Aorta (tissue), 5 donors: ENCODE data around the gene SC5D. TPM values are rescaled to one million over a fixed set of nuclear protein-coding genes. Genes with fewer than 3 reads are reported as not detected.

Experiments used
- ATAC-seq: fragments of 200-7000 bp; cut with Tn5 transposase; one replicate; pipeline ENCODE4 v1.9.1; 2022; ENCODE audit warnings: moderate library complexity; ENCODE audit not compliant: low FRiP score
- DNase-seq, 2 donors: peaks; one replicate each; pipeline ENCODE4 v3.0.0-alpha.2; 2020
- H3K27ac ChIP-seq, 2 donors: one replicate each; pipeline ENCODE4 v1.5.1; 2013; ENCODE audit warnings: low read length in 2 of 2, mild to moderate bottlenecking in 2 of 2, moderate library complexity in 2 of 2, control low read depth in 1 of 2, inconsistent platforms in 1 of 2, low read depth in 1 of 2
- H3K27me3 ChIP-seq, 2 donors: one replicate each; pipeline ENCODE4 v1.6.1; 2013; ENCODE audit warnings: control low read depth in 1 of 2, low read length in 1 of 2, mild to moderate bottlenecking in 1 of 2, moderate library complexity in 1 of 2; ENCODE audit not compliant: insufficient read depth in 2 of 2, control insufficient read depth in 1 of 2
- H3K36me3 ChIP-seq, 2 donors: one replicate each; pipeline ENCODE4 v1.6.1; 2013; ENCODE audit warnings: control low read depth in 1 of 2, low read length in 1 of 2, mild to moderate bottlenecking in 1 of 2; ENCODE audit not compliant: insufficient read depth in 2 of 2, control insufficient read depth in 1 of 2
- H3K4me1 ChIP-seq, 2 donors: one replicate each; pipeline ENCODE4 v1.6.1; 2013; ENCODE audit warnings: low read length in 2 of 2, control low read depth in 1 of 2, mild to moderate bottlenecking in 1 of 2, moderate library complexity in 1 of 2; ENCODE audit not compliant: insufficient read depth in 2 of 2, control insufficient read depth in 1 of 2
- H3K4me3 ChIP-seq, 2 donors: one replicate each; pipeline ENCODE4 v1.5.1; 2013; ENCODE audit warnings: low read length in 2 of 2, control low read depth in 1 of 2, mild to moderate bottlenecking in 1 of 2
- H3K9me3 ChIP-seq: one replicate; pipeline ENCODE4 v1.6.1; 2013; ENCODE audit warnings: mild to moderate bottlenecking, low read length; ENCODE audit not compliant: control insufficient read depth
- WGBS, 2 donors: extraction: QIAGEN DNeasy Blood & Tissue Kit; methylation state at CpG; one replicate each; pipeline ENCODE4 v1.1.7; 2013; 5-methylcytosine and 5-hydroxymethylcytosine counted together
- intact Hi-C, 2 donors: fragments of 100-400 bp; cut with DNase I; formaldehyde crosslinking; loops; one replicate each; pipeline versions ENCODE4 v1.14.2 to v1.15.0; 2022
- polyA plus RNA-seq, 2 donors: library from polyadenylated mRNA; stranded (reverse); fragments of 200-250 nt; gene quantifications; one replicate each; pipeline ENCODE4 v1.2.3, GENCODE V29; 2013
- total RNA-seq, 2 donors: library from RNA; stranded (reverse); fragmentation: NEBNext Ultra II Directional; extraction: Animal tissue kit (Norgen Biotek cat#: 25700); gene quantifications; one replicate each; pipeline ENCODE4 v1.2.1, GENCODE V29; 2021
- donor health status: healthy with polysubstance abuse.
- donor health status: Bipolar disorder and iron deficiency.
- donor health status: DM: no; HTN: no; CAD: no.
- donor health status: DM: no; HTN: no; CAD: no.
- donor health status: DM: yes; HTN: yes; CAD: no.

The SC5D gene
- total and polyA plus RNA-seq, 4 donors: 11.2 to 27.3 (median 22.2) TPM

DNA sequence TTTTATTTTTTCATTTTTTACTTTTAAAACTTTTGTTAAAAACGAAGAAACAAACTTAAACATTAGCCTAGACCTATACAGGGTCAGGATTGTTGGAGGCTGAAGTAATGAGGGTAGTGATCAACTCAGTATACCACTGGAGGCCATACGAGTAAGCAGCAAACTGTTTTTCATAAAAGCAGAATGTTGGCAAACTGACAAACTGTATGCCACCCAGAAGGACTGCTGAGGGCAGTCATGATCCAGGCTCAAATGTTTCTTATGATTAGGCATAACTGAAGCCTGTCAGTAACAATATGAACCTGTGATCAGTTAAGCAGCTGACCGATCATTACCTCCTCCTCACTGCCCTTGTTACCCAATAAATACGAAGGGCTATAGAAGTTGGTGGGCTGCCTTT, 10.2 kb upstream of the SC5D start:
- no peaks in the 10 kb centered on the region for H3K27me3 ChIP-seq
- H3K36me3 ChIP-seq: no peaks in the 10 kb centered on the region
- WGBS, 2 donors: 48 to 61% methylated on average over 4 of the region's 4 CpGs
- ATAC-seq (no peak), DNase-seq (no peak)
- H3K4me3 ChIP-seq: no peak overlapping the region
- H3K4me1 ChIP-seq: no peaks in the 10 kb centered on the region
- intact Hi-C loops: no loop called here
- no peak overlapping the region for H3K27ac ChIP-seq
- H3K9me3 ChIP-seq: peaks cover 1% of the 10 kb centered on the region

DNA sequence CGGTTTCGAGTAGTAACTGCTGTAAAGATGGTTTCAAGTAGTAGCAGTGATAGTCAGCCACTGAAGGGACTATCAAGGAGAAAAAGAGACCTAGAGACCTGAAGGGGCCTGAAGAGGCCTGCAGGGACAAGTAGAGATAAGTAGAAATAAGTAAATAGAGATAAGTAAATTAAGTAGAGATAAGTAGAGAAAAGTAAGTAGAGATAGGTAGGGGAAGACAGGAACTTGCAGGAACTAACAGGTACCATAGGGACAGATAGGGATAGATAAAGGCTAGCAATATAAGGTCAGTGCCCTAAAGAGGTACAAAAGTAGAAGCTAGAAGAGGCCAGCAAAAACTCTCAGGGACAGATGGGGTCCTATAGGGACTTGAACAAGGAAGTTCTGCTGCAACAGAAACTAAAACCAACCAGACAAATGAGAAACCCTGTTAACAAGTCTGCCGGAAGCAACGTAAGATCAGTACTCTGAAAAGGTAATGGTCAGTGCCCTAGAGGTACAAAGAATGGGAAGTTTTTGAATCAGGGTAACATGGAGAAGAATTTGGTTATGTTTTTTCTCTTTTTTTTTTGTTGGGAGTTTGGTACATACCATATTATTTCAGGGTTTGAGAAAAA, 9.6 kb upstream of the SC5D start:
- H3K4me1 ChIP-seq: no peaks in the 10 kb centered on the region
- no peaks in the 10 kb centered on the region for H3K36me3 ChIP-seq
- H3K4me3 ChIP-seq: no peak overlapping the region
- ATAC-seq: no peak
- no peaks in the 10 kb centered on the region for H3K27me3 ChIP-seq
- WGBS, 2 donors: 95% methylated on average over 4 of the region's 4 CpGs
- no peak for DNase-seq
- intact Hi-C loops: no loop called here
- no peak overlapping the region for H3K27ac ChIP-seq
- H3K9me3 ChIP-seq: peaks cover 1% of the 10 kb centered on the region

DNA sequence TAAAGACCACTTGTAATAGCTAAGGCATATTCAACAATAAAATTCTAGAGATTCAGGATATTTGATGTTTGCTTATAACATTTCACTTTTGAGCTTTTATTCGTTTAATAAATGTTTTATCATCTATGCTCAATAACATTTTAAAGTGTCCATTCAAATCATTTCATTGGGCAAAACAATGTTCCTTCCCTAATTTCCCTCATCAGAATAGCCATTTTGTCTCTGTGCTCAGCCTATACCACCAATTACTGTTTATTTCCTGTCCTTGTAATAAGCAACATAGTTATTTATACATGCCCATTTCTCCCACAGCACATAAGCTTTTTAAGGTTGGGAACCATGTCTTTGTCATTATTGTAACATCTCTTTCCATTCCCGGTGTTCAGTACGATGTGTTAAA, 1.3 kb upstream of the SC5D start:
- H3K27me3 ChIP-seq: no peaks in the 10 kb centered on the region
- H3K9me3 ChIP-seq: no peaks in the 10 kb centered on the region
- WGBS, 2 donors: 86 to 91% methylated on average over 3 of the region's 3 CpGs
- no peaks in the 10 kb centered on the region for H3K36me3 ChIP-seq
- H3K27ac ChIP-seq: no peak overlapping the region
- intact Hi-C loops: no loop called here
- no peak for DNase-seq
- no peak overlapping the region for H3K4me3 ChIP-seq
- H3K4me1 ChIP-seq: peaks cover 0 to 3% of the 10 kb centered on the region in 2 donors
- no peak for ATAC-seq

DNA sequence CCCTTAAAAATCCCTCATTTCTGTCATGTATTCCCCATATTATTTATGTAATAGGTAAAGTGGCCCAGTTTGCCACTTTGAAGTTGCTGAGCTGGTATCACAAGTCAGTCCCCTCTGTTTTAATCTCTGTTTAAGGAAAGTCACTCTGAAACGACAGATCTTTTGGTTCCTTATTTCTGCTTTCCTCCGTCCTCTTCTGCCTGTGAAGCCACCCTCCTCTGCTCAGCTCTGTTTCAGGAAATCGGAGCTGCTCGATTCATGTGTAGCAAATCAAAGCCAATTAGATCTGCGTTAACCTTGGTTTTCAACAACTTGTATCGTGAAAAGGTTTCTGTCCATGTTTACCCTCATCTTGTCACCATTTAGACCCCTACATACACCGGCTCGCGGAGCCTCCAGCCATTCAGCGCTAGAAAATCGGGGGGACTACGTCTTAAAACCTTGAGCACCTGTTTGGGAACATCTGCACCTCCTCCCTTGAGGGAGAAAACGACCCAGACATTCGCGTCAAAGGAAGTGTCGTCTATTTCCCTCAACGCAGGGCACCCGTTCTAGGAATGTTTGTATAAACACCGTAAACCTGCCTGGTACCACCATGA, 576 bp upstream of the SC5D start:
- Histone ChIP-seq H3K4me1 (peaks cover 0 to 3% of the 10 kb centered on the region in 2 donors), H3K27me3 (no peaks in the 10 kb centered on the region), H3K4me3 (peak overlapping the region; percentile 65 to 68), H3K9me3 (no peaks in the 10 kb centered on the region), H3K27ac (peak overlapping the region in 1 of 2 donors; percentile 45), H3K36me3 (no peaks in the 10 kb centered on the region)
- intact Hi-C loops: no loop called here
- ATAC-seq (peak; percentile 12), DNase-seq (no peak)
- WGBS, 2 donors: 0 to 1% methylated on average over 19 of the region's 19 CpGs

DNA sequence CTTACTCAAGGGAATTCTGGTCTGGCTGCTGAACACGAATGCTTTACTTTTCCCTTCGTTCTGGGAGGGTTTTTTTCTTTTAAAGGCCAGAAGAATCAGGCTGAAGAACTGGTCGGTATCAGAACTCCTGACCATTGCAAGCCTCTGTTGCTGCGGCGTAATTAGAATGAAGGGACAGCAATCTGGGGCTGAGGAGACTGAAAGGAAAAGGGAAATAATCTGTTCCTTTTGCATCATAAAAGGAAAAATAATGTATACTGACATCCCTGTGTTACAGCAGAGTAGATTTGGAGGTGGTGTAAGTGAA, 670 bp downstream of the SC5D start:
- no peaks in the 10 kb centered on the region for H3K36me3 ChIP-seq
- DNase-seq: no peak
- H3K4me1 ChIP-seq: peaks cover 0 to 3% of the 10 kb centered on the region in 2 donors
- intact Hi-C loops: no loop called here
- H3K4me3 ChIP-seq: peak overlapping the region; percentile 65 to 68
- H3K9me3 ChIP-seq: no peaks in the 10 kb centered on the region
- peak overlapping the region; percentile 6 to 89 for H3K27ac ChIP-seq
- 1 to 2% methylated on average over 5 of the region's 5 CpGs for WGBS, 2 donors
- H3K27me3 ChIP-seq: no peaks in the 10 kb centered on the region
- ATAC-seq: no peak

DNA sequence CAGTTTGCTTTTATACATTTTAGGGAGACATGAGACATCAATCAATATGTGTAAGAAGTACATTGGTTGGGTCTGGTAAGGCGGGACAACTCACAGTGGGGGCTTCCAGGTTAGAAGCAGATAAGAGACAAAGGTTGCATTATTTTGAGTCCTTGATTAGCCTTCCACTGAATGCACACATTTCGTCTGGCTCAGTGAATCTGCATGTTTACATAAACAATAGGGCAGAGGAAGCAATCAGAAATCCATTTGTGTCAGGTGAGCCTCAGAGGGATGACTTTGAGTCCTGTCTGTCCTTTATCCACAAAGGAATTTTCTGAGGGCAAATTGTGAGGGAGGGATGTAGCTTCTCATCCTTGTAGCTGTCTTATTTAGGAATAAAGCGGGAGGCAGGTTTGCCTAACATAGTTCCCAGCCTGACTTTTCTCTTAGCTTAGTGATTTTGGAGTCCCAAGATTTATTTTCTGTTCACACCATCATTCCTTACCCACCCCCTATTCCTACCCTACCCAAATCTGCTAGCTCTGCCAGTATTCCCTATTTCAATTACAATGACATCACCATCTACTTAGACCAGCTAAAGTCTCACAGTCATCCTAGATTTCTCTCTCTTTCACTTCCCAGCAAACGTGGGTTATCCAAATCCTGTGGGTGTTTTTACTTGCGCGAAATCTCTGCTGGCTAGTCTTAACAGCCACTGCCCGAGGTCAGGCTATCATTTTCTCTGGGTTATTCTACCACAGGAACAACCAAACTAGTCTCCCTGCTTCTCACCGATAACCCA, 2.9 kb downstream of the SC5D start:
- H3K36me3 ChIP-seq: no peaks in the 10 kb centered on the region
- intact Hi-C loops: no loop called here
- H3K27ac ChIP-seq: no peak overlapping the region
- H3K9me3 ChIP-seq: no peaks in the 10 kb centered on the region
- WGBS, 2 donors: 91% methylated on average over 8 of the region's 8 CpGs
- H3K4me3 ChIP-seq: no peak overlapping the region
- H3K4me1 ChIP-seq: peaks cover 0 to 3% of the 10 kb centered on the region in 2 donors
- no peaks in the 10 kb centered on the region for H3K27me3 ChIP-seq
- no peak for ATAC-seq
- no peak for DNase-seq

DNA sequence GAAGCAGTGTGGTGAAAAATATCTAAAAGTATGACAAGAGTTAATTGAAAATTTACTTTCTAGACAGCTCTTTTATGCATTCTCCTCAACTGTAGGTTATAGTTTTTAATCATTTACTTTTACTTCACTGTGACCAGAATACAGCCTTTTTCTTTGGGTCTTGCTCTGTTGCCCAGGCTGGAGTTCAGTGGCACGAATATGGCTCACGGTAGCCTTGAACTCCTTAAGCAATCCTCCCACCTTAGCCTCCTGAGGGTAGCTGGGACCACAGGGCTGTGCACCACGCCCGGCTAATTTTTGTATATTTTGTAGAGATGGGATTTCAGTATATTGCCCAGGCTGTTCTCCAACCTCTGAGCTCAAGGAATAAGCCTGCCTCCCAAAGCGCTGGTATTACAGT, 5.3 kb downstream of the SC5D start:
- no peak for ATAC-seq

DNA sequence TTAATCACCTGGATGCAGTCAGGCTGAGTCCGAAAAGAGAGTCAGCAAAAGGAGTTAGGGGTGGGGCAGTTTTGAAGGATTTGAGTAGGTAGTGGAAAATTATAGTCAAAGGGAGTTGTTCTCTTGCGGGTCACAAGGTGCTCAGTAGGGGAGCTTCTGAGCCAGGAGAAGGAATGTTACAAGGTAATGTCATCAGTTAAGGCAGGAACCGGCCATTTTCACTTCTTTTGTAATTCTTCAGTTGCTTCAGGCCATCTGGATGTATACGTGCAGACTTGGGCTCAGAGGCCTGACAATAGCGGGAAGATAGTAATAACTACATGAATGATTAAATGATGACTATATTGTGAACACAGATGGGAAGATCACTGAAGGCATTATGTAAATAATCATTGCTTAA, 6.2 kb downstream of the SC5D start:
- intact Hi-C loops: no loop called here
- no peak overlapping the region for H3K27ac ChIP-seq
- ATAC-seq: no peak
- 96 to 99% methylated on average over 5 of the region's 5 CpGs for WGBS, 2 donors
- H3K36me3 ChIP-seq: no peaks in the 10 kb centered on the region
- H3K4me1 ChIP-seq: no peaks in the 10 kb centered on the region
- H3K27me3 ChIP-seq: no peaks in the 10 kb centered on the region
- DNase-seq: no peak
- H3K9me3 ChIP-seq: no peaks in the 10 kb centered on the region
- no peak overlapping the region for H3K4me3 ChIP-seq

More for the DNA sequence above, 5.3 kb downstream of the SC5D start:
- no peaks in the 10 kb centered on the region for H3K36me3 ChIP-seq
- no peaks in the 10 kb centered on the region for H3K9me3 ChIP-seq
- H3K4me1 ChIP-seq: no peaks in the 10 kb centered on the region
- H3K27me3 ChIP-seq: no peaks in the 10 kb centered on the region
- H3K27ac ChIP-seq: no peak overlapping the region
- DNase-seq: no peak
- intact Hi-C loops: no loop called here
- no peak overlapping the region for H3K4me3 ChIP-seq
- WGBS, 2 donors: 97 to 98% methylated on average over 5 of the region's 5 CpGs

DNA sequence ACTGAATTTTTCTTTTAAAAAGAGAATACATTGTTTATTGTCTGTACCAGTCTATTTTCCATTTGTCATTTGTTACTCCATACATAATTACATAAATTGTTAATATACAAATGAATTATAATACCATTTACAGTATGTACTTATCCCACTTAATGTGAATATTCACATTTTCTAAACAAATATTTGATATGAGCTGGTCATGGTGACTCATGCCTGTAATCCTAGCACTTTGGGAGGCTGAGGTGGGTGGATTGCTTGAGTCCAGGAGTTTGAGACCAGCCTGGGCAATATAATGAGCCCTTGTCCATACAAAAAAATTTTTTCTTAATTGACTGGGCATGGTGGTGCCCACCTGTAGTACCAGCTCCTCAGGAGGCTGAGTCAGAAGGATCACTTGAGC, 6.8 kb downstream of the SC5D start:
- Histone ChIP-seq H3K9me3 (no peaks in the 10 kb centered on the region), H3K4me1 (no peaks in the 10 kb centered on the region), H3K27me3 (no peaks in the 10 kb centered on the region), H3K4me3 (no peak overlapping the region), H3K36me3 (peaks cover 0 to 3% of the 10 kb centered on the region in 2 donors), H3K27ac (no peak overlapping the region)
- intact Hi-C loops: no loop called here
- DNase-seq (no peak), ATAC-seq (no peak)
